Neural cell (in vitro differentiated cells): ENCODE data around the gene FHIT.

Source experiments
- CTCF ChIP-seq: fragments of 450-650 bp; IDR thresholded peaks from 2 replicates; pipeline ENCODE4 v1.5.1; 2014; ENCODE audit warnings: antibody characterized with exemption, mild to moderate bottlenecking, moderate library complexity; ENCODE audit not compliant: poor library complexity, severe bottlenecking
- POLR2AphosphoS5 ChIP-seq: IDR thresholded peaks from 2 replicates; pipeline ENCODE4 v1.6.1; 2012
- TAF1 ChIP-seq: IDR thresholded peaks from 2 replicates; pipeline ENCODE4 v1.6.1; 2012; ENCODE audit warnings: low read depth

- no peak for TF ChIP-seq POLR2AphosphoS5
- no peak for TF ChIP-seq TAF1
- TF ChIP-seq CTCF = no peak
Measured at GRCh38 chr3:60333710-60334109, 917.5 kb downstream of the FHIT start.
